Nephron (organoid): ENCODE data around the gene GPR171.
"Not testable (repeated sequence)": the region's sequence is repeated elsewhere in the genome, so short reads cannot be mapped to it uniquely, and the experiment has no call there.

Experiments used
- H3K27ac Mint-ChIP-seq, 3 experiments: 2 replicates each; pipeline ENCODE4 v1.8.0; 2020; ENCODE audit warnings: mixed read lengths in 3 of 3, mild to moderate bottlenecking in 2 of 3, moderate library complexity in 1 of 3
- H3K27me3 Mint-ChIP-seq: 2 replicates; pipeline ENCODE4 v1.8.0; 2021; ENCODE audit warnings: low read depth, mild to moderate bottlenecking, moderate library complexity, mixed read lengths
- H3K36me3 Mint-ChIP-seq: 2 replicates; pipeline ENCODE4 v1.8.0; 2020; ENCODE audit warnings: low read depth, mixed read lengths
- H3K4me1 Mint-ChIP-seq: 2 replicates; pipeline ENCODE4 v1.8.0; 2020; ENCODE audit warnings: mixed read lengths
- H3K4me3 Mint-ChIP-seq, 3 experiments: 2 replicates each; pipeline ENCODE4 v1.8.0; 2020; ENCODE audit warnings: mild to moderate bottlenecking in 3 of 3, mixed read lengths in 3 of 3, moderate library complexity in 2 of 3
- H3K9me3 Mint-ChIP-seq: 2 replicates; pipeline ENCODE4 v1.8.0; 2020; ENCODE audit warnings: mixed read lengths
- TF ChIP-seq, protein P1 (sequence below), 3 experiments: fragments of 200-600 bp; sonication (generic); IDR thresholded peaks; one replicate each; pipeline ENCODE4 v1.5.0; 2021; ENCODE audit warnings: antibody characterized with exemption in 3 of 3; ENCODE audit not compliant: unreplicated experiment in 3 of 3

The GPR171 gene

DNA sequence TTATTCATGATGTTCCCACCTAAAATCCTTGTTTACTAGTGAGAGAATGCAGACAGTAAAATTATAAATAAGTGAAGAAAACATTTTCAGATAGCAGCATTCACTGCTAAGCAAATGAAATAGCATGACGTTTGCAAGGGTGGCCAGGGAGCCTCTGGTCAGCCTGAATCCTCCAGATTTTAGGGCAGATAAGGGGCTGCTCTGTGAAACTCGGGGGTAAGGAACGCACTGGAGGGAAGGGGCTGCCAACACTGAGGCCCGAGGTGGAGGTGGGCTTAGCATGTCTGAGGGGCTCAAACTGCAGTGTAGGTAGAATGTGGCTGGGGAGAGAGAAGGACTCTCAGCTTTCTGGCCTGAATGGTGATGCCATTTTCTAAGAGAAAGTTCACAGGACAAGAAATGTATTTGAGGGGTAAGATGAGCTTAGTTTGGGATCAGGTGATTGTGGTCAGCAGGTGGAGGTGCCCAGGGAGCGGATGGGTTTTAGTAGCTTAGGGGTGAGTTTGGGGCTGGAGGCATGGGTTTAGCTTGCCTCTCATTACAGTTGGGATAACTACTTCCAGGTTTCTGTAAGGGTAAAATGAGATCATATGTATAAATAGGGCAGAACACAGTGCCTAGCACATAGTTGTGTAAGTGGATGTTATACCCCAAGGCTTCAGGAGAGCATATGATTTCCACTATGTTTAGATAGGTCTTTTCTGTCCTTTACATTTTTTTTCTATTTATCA is 20.5 kb downstream of the GPR171 start:
- Mint-ChIP-seq H3K27me3 (no peaks in the 10 kb centered on the region), H3K4me3 (no peak overlapping the region), H3K27ac (no peak overlapping the region), H3K4me1 (no peaks in the 10 kb centered on the region), H3K36me3 (peaks cover 7% of the 10 kb centered on the region), H3K9me3 (no peaks in the 10 kb centered on the region)
- TF ChIP-seq, protein P1, sequence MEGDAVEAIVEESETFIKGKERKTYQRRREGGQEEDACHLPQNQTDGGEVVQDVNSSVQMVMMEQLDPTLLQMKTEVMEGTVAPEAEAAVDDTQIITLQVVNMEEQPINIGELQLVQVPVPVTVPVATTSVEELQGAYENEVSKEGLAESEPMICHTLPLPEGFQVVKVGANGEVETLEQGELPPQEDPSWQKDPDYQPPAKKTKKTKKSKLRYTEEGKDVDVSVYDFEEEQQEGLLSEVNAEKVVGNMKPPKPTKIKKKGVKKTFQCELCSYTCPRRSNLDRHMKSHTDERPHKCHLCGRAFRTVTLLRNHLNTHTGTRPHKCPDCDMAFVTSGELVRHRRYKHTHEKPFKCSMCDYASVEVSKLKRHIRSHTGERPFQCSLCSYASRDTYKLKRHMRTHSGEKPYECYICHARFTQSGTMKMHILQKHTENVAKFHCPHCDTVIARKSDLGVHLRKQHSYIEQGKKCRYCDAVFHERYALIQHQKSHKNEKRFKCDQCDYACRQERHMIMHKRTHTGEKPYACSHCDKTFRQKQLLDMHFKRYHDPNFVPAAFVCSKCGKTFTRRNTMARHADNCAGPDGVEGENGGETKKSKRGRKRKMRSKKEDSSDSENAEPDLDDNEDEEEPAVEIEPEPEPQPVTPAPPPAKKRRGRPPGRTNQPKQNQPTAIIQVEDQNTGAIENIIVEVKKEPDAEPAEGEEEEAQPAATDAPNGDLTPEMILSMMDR (IDR thresholded peaks at IDR 0.05; ENCODE audit: unreplicated experiment in 3 of 3): no peak

DNA sequence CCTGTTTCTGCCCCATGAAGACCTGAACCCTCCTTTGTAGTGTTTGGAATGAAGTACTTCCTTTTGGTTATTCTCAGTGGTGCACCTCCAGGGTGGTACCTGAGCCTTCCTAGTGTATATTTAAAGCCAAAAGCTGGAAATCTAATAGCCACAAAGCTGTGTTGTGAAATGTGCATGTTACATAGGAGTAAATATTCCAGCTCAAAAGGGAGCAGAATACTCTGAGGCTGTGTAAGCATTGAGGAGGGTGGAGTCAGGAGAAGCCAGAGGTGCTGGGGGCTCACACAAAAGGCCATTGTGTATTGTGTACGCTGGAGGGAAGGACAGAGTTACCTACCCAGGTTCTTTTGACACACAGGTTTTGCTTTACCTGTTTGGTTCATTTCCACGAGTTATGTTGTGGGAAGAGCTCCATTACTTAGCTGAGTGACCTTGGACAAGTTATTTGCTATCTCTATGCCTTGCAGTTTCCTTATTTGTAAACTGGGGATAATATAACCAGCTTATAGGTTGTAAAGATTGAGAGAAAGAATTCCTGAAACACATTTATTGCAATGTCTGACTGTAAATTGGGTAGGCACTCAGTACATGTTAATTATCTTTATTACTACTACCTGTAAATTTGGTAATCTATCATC is 24.7 kb downstream of the GPR171 start:
- no peak overlapping the region for H3K27ac Mint-ChIP-seq
- H3K27me3 Mint-ChIP-seq: no peaks in the 10 kb centered on the region
- TF ChIP-seq, protein P1 (IDR thresholded peaks at IDR 0.05; ENCODE audit: unreplicated experiment in 3 of 3): no peak
- no peaks in the 10 kb centered on the region for H3K9me3 Mint-ChIP-seq
- H3K4me1 Mint-ChIP-seq: no peaks in the 10 kb centered on the region
- H3K36me3 Mint-ChIP-seq: no peaks in the 10 kb centered on the region
- H3K4me3 Mint-ChIP-seq: no peak overlapping the region

DNA sequence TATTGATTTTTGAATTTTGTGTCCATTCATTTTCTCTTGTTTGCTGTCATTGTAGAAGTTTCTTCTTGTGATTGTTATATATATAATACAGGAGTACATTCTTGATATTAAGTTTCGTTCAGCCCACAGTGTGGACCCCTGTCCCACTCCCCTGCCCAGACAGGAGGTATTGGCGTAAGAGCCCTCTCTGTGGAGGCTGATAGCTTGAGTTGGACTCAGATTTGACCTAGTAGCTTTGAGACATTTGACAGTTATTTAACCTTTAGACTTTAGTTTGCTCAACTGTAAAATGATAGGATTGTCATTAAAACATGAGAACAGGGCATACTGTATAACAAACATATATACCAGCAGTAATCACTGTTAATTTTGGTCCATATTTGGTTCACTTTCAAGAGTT is 27.1 kb downstream of the GPR171 start:
- Mint-ChIP-seq H3K27me3 (no peaks in the 10 kb centered on the region), H3K36me3 (no peaks in the 10 kb centered on the region), H3K4me3 (no peak overlapping the region), H3K9me3 (no peaks in the 10 kb centered on the region), H3K27ac (no peak overlapping the region), H3K4me1 (no peaks in the 10 kb centered on the region)
- TF ChIP-seq, protein P1 (IDR thresholded peaks at IDR 0.05; ENCODE audit: unreplicated experiment in 3 of 3): no peak

DNA sequence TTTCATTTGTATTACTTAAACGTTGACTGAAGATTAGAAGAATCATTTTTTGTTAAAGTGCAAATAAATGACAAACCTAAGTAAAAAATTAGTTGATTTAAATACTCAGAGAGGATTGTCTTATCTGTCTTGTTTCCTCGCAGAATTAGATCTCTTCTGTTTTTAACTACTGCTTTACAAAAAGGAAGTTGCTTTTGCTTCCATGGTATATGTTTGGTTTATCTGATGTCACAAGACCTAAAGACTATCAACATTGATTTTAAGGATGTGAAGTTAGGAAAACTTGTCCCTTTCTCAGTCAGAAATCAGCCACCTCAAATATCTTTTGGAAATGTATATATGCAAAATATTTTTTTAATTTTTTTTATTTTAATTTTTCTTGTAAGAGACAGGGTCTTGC is 28.7 kb downstream of the GPR171 start:
- Mint-ChIP-seq H3K9me3 (no peaks in the 10 kb centered on the region), H3K4me1 (peaks cover 5% of the 10 kb centered on the region), H3K27ac (no peak overlapping the region), H3K27me3 (no peaks in the 10 kb centered on the region), H3K36me3 (no peaks in the 10 kb centered on the region), H3K4me3 (no peak overlapping the region)
- TF ChIP-seq, protein P1 (IDR thresholded peaks at IDR 0.05; ENCODE audit: unreplicated experiment in 3 of 3): no peak

DNA sequence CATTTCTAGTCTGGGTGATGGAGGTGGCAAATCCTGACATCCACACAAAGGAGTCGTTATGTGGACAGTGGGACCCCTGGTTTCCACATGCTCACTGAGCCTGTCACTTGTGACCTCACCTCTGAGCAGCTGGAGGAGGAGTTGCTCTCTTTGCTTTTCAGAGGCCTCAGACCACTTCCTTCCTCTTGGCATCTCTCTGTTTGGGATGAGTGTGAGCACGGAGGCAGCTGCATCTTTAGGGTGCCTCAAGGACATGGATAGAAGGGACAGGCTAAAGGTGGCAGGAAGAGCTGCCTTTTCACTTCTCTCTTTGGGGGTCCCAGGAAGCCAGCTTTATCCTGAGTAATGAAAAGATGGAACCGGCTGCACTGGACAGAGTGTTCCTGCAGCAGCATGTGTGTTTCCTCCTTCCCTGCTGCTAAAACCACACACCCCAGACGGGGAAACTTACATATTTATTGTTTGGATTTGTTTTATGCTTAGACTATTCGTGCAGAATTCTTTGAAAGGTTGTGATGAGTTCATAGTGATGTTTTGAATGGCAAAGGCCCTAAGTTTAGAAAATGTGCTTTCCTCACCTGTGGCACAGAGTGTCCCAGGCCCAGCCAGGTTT is 31.8 kb downstream of the GPR171 start:
- no peaks in the 10 kb centered on the region for H3K27me3 Mint-ChIP-seq
- H3K27ac Mint-ChIP-seq: no peak overlapping the region
- TF ChIP-seq, protein P1 (IDR thresholded peaks at IDR 0.05; ENCODE audit: unreplicated experiment in 3 of 3): no peak
- no peak overlapping the region for H3K4me3 Mint-ChIP-seq
- peaks cover 5% of the 10 kb centered on the region for H3K4me1 Mint-ChIP-seq
- no peaks in the 10 kb centered on the region for H3K36me3 Mint-ChIP-seq
- H3K9me3 Mint-ChIP-seq: no peaks in the 10 kb centered on the region

DNA sequence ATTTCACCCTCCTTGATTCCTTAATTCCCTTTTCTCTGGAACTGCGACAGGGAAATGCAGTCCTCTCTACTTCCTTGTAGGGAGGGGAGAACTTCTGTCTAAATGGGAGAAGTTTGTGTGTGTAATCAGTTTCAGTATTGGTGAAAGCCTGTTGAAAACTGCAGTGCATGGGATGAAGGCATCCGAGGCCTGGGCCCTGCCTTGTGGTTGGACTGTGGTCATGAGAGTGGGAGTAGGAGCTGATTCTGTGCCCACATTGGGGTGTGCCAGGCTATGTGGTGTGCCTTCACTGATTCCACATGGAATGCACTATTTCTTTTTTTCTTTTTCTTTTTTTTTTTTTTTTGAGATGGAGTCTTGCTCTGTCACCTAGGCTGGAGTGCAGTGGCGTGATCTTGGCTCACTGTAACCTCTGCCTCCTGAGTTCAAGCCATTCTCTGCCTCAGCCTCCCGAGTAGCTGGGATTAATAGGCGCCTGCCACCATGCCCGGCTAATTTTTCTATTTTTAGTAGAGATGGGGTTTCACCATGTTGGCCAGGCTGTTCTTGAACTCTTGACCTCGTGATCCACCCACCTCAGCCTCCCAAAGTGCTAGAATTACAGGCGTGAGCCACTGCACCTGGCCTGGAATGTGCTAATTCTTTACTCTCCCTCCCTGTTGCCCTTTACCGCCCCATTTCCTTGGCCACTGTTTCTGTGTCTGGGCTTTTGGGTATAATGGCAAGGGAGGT is 32.9 kb downstream of the GPR171 start:
- H3K9me3 Mint-ChIP-seq, H3K27ac Mint-ChIP-seq, H3K4me3 Mint-ChIP-seq, H3K4me1 Mint-ChIP-seq, H3K36me3 Mint-ChIP-seq, H3K27me3 Mint-ChIP-seq: not testable (repeated sequence)
